GM18867 (cell line): ENCODE results near the gene ZNF568.

Experiments used
- ATAC-seq: cut with Tn5 transposase; IDR thresholded peaks from one replicate; pipeline ENCODE4 v1.9.1; 2021; ENCODE audit warnings: mild to moderate bottlenecking, moderate library complexity; ENCODE audit not compliant: unreplicated experiment

The ZNF568 gene

GRCh38 chr19:36997843-36998235 lies 81.7 kb downstream of the ZNF568 start:
- no peak for ATAC-seq

- no peak for ATAC-seq
These were observed 83.2 kb downstream of the ZNF568 start for GRCh38 chr19:36999313-36999712.

DNA sequence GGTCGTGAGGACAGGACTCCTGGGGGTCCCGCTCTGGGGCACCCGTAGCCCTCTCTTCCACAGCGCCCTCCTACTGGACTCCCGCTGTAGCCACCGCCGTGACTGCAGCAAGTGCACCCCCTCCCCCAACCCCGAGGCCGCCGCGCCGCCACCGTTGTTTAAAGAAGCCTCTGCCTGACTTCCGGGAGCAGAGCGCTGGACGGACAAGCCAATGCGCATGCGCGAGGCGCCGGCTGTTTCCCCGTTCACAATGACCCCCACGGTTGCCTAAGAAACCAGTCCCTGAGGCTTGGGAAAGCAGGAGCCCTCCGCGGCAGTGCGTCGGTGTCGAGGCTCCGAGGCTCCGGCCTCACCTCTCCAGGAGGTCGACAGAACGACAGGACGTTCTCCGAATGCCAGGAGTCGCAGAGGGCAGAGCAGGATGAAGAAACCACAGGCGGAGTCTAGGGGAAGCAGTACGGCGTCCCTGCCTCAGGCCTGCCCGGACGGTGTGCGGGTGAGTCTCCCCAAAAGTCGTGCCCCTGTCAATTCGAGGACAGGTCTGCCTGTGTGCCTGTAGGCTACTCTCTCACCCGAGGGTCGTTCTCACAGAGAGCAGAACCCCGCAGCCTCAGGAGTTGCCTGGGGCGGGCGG lies 91.6 kb downstream of the ZNF568 start:
- ATAC-seq: no peak

- no peak for ATAC-seq
These were observed 93.7 kb downstream of the ZNF568 start for GRCh38 chr19:37009871-37010270.

- ATAC-seq: no peak
These were observed 96.1 kb downstream of the ZNF568 start for GRCh38 chr19:37012093-37012745.

- ATAC-seq: no peak
These were observed 98.3 kb downstream of the ZNF568 start for GRCh38 chr19:37014456-37014855.

GRCh38 chr19:37045140-37045539 lies 129.0 kb downstream of the ZNF568 start:
- no peak for ATAC-seq
